Vagina (tissue), 2 donors: Measurements from ENCODE around the gene PLA2R1. TPM values are rescaled to one million over a fixed set of nuclear protein-coding genes. Genes with fewer than 3 reads are reported as not detected.

ENCODE experiments used
- DNase-seq, 2 donors: peaks; one replicate each; pipeline ENCODE4 v3.0.0-alpha.2; 2017; ENCODE audit errors: extremely low spot score in 2 of 2
- H3K27ac ChIP-seq: fragments of 200-600 bp; sonication (generic); one replicate; pipeline ENCODE4 v1.5.1; 2019
- H3K27me3 ChIP-seq: fragments of 200-600 bp; sonication (generic); one replicate; pipeline ENCODE4 v1.5.1; 2019
- H3K36me3 ChIP-seq, 2 donors: fragments of 200-600 bp; sonication (generic); one replicate each; pipeline ENCODE4 v1.5.1; 2017 to 2019
- H3K4me1 ChIP-seq: fragments of 200-600 bp; sonication (generic); one replicate; pipeline ENCODE4 v1.5.1; 2019
- H3K4me3 ChIP-seq, 2 donors: fragments of 200-600 bp; sonication (generic); 1 replicate in 1 of 2; 2 replicates in 1 of 2; pipeline ENCODE4 v1.5.1; 2016 to 2019
- H3K9me3 ChIP-seq: fragments of 200-600 bp; sonication (generic); one replicate; pipeline ENCODE4 v1.5.1; 2019
- CTCF ChIP-seq, 3 experiments: fragments of 450-650 bp in 2 of 3; fragments of 200-600 bp in 1 of 3; sonication (generic) in 1 of 3; IDR thresholded peaks; one replicate each; pipeline ENCODE4 v1.5.1; 2017 to 2019; ENCODE audit warnings: antibody characterized with exemption in 3 of 3, mild to moderate bottlenecking in 2 of 3, moderate library complexity in 2 of 3
- POLR2A ChIP-seq, 2 donors: fragments of 450-650 bp; IDR thresholded peaks; one replicate each; pipeline ENCODE4 v1.6.1; 2017; ENCODE audit warnings: antibody characterized with exemption in 2 of 2, mild to moderate bottlenecking in 2 of 2, moderate library complexity in 2 of 2
- POLR2AphosphoS5 ChIP-seq, 2 donors: sonication (generic); formaldehyde crosslinking; IDR thresholded peaks; one replicate each; pipeline ENCODE4 v1.9.0; 2017; ENCODE audit warnings: antibody characterized with exemption in 2 of 2, mild to moderate bottlenecking in 2 of 2, low read depth in 1 of 2; ENCODE audit not compliant: insufficient read depth in 1 of 2
- intact Hi-C: fragments of 100-400 bp; cut with DNase I; formaldehyde crosslinking; loops from one replicate; pipeline ENCODE4 v1.15.1; 2023
- total RNA-seq: library from RNA; depleted of rRNA; stranded (reverse); fragments of >200 nt; gene quantifications from one replicate; pipeline ENCODE4 v1.2.3, GENCODE V29; 2016

The PLA2R1 gene
- total RNA-seq, 1 donor from 2014 or later, result 24.3 TPM

- no peaks in the 10 kb centered on the region for H3K4me1 ChIP-seq
- no peak for DNase-seq
- TF ChIP-seq POLR2AphosphoS5 (IDR thresholded peaks at IDR 0.05; ENCODE audit: insufficient read depth in 1 of 2, low read depth in 1 of 2), result no peak
- no peak for TF ChIP-seq CTCF (IDR thresholded peaks at IDR 0.05)
- TF ChIP-seq POLR2A (IDR thresholded peaks at IDR 0.05), result no peak
- intact Hi-C loops, result no loop called here
- H3K36me3 ChIP-seq, result no peaks in the 10 kb centered on the region
- no peaks in the 10 kb centered on the region for H3K9me3 ChIP-seq
- no peak overlapping the region for H3K27ac ChIP-seq
- no peaks in the 10 kb centered on the region for H3K27me3 ChIP-seq
- H3K4me3 ChIP-seq, result no peak overlapping the region
Measured at GRCh38 chr2:159882130-159882745, 180.2 kb downstream of the PLA2R1 start.

Other genes starting within 250 kb of the PLA2R1 start
- 3.2 TPM for gene LY75, start 157.9 kb downstream of the PLA2R1 start, total RNA-seq
- gene ITGB6, start 137.7 kb upstream of the PLA2R1 start, total RNA-seq, result 17.2 TPM